ENCODE measurements around the gene HDAC4. TPM values are rescaled to one million over a fixed set of nuclear protein-coding genes. Genes with fewer than 3 reads are reported as not detected.

Gene HDAC4
- total and polyA plus RNA-seq, 3 donors from 2014 or later: 29.0 to 67.5 (median 58.7) TPM

DNA sequence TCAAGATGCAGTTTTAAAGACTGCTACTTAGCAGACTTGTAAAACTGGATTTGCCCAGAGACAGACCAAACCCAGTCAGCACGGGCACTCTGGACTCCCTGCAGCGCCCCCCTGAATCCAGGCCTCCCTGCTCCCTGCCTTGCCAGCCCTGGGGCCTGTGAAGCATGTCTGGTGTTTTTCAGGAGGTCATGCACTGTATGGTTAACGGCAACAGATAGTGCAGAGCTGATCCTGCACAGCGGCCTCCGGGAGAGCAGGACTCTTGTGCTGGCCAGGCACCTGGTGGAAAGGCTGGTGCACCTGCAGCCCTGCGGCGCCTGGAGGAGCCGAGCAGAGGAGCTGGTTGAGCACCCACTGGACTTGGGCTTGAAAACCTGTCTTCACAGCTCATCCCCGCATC lies 30.4 kb downstream of the HDAC4 start:
- H3K27me3 ChIP-seq: no peaks in the 10 kb centered on the region
- WGBS, 2 donors: 96 to 99% methylated on average over 7 to 9 of the region's 9 CpGs
- no peak overlapping the region for H3K4me3 ChIP-seq
- no peak overlapping the region for H3K27ac ChIP-seq
- intact Hi-C loops (cut with DNase I; ENCODE audit: low total_unique reads): no loop called here
- no peak for DNase-seq
- TF ChIP-seq, protein P1, sequence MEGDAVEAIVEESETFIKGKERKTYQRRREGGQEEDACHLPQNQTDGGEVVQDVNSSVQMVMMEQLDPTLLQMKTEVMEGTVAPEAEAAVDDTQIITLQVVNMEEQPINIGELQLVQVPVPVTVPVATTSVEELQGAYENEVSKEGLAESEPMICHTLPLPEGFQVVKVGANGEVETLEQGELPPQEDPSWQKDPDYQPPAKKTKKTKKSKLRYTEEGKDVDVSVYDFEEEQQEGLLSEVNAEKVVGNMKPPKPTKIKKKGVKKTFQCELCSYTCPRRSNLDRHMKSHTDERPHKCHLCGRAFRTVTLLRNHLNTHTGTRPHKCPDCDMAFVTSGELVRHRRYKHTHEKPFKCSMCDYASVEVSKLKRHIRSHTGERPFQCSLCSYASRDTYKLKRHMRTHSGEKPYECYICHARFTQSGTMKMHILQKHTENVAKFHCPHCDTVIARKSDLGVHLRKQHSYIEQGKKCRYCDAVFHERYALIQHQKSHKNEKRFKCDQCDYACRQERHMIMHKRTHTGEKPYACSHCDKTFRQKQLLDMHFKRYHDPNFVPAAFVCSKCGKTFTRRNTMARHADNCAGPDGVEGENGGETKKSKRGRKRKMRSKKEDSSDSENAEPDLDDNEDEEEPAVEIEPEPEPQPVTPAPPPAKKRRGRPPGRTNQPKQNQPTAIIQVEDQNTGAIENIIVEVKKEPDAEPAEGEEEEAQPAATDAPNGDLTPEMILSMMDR (IDR thresholded peaks at IDR 0.05): no peak
- H3K4me1 ChIP-seq: no peaks in the 10 kb centered on the region
- no peaks in the 10 kb centered on the region for H3K36me3 ChIP-seq (ENCODE audit: low read depth, missing control alignments)
- H3K9me3 ChIP-seq: no peaks in the 10 kb centered on the region

DNA sequence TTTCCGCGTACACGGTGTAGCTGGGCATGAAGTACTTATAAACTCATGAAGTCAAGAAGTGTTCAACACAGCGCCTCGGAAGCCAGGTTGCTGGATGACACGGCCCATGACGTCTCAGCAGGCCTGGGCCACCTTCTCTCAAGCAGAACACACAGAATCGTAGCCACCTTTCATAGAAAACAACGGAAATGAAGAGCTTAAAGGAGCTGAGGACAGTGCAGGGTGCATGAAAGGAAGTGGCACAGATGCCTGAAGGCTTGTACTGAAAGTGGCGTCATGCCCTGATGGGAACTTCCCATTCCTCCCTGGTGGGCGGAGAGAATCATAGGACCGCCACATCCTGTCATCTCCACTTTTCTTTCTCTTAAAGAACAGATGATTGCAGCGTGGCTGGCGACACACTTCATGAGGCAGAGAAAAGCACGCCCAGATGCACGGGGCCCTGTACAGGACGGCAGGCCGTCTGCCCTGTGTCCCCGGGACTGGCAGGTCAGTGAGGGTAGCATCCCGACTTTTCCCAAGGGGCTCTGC lies 31.1 kb downstream of the HDAC4 start:
- no peaks in the 10 kb centered on the region for H3K36me3 ChIP-seq (ENCODE audit: low read depth, missing control alignments)
- no peaks in the 10 kb centered on the region for H3K27me3 ChIP-seq
- no peak overlapping the region for H3K4me3 ChIP-seq
- no peak for DNase-seq
- no peak for TF ChIP-seq POLR2A (IDR thresholded peaks at IDR 0.05)
- TF ChIP-seq, protein P1 (IDR thresholded peaks at IDR 0.05): no peak
- no peaks in the 10 kb centered on the region for H3K9me3 ChIP-seq
- WGBS, 2 donors: 85 to 90% methylated on average over 20 of the region's 20 CpGs
- H3K27ac ChIP-seq: no peak overlapping the region
- no peaks in the 10 kb centered on the region for H3K4me1 ChIP-seq
- intact Hi-C loops (cut with DNase I; ENCODE audit: low total_unique reads): no loop called here

DNA sequence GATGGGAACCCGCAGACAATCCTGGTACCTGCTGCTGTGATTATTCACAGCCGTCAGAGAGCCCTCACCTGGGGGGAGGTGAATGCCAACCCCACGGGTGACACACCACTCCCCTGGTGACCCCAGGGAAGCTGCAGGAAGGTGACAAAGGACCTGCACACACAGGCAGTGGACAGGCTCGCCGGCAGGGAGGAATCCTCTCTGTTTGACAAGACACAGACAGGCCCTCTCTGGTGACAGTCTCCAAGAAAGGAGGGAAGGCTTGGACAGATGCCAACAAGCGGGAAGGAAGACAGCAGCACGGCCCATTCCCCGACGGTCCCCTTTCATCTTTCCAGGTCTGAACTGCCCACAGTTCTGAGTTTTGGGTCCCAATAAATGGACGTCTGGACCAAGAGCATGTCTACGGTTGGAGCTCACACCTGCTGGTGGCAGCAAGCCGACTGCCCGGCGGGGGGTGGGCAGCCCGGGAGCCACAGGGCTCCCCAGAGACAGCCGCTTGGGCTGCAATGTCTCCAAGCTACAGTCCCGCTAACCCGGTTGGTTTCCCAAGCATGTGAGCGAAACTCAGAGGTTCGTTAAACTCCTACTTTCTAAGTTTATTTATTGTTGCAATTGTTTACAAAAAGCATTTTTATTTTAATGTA lies 31.8 kb downstream of the HDAC4 start:
- no peaks in the 10 kb centered on the region for H3K4me1 ChIP-seq
- H3K4me3 ChIP-seq: no peak overlapping the region
- H3K27me3 ChIP-seq: no peaks in the 10 kb centered on the region
- no peaks in the 10 kb centered on the region for H3K36me3 ChIP-seq (ENCODE audit: low read depth, missing control alignments)
- TF ChIP-seq, protein P1 (IDR thresholded peaks at IDR 0.05): no peak
- no peak for TF ChIP-seq POLR2A (IDR thresholded peaks at IDR 0.05)
- 76 to 83% methylated on average over 16 to 20 of the region's 20 CpGs for WGBS, 2 donors
- DNase-seq: no peak
- H3K9me3 ChIP-seq: no peaks in the 10 kb centered on the region
- intact Hi-C loops (cut with DNase I; ENCODE audit: low total_unique reads): no loop called here
- no peak overlapping the region for H3K27ac ChIP-seq

DNA sequence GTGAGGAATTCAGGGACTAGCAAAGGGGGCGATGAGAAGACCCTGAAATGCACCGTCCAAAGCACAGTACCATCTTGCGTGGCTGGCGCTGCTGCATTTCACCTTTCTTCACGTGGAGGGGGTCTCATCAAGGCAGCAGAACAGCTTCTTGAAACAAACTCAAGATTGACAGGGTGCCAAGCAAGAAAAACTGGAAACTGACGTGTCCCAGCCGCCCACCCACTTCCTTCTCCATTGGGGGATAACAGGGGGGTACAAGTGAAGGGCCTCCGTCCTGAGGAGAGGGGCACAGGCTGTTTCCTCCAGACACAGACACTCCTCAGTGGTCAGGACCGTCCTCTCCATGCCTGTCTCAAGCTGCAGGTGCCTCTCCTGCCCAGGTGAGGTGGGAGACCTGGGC lies 32.5 kb downstream of the HDAC4 start:
- WGBS, 2 donors: 90 to 99% methylated on average over 8 to 9 of the region's 9 CpGs
- intact Hi-C loops (cut with DNase I; ENCODE audit: low total_unique reads): no loop called here
- Histone ChIP-seq H3K27me3 (no peaks in the 10 kb centered on the region), H3K27ac (no peak overlapping the region), H3K4me3 (no peak overlapping the region), H3K4me1 (no peaks in the 10 kb centered on the region), H3K36me3 (ENCODE audit: low read depth, missing control alignments) (no peaks in the 10 kb centered on the region), H3K9me3 (no peaks in the 10 kb centered on the region)
- DNase-seq: no peak
- no peak for TF ChIP-seq POLR2A (IDR thresholded peaks at IDR 0.05)
- TF ChIP-seq, protein P1 (IDR thresholded peaks at IDR 0.05): no peak

DNA sequence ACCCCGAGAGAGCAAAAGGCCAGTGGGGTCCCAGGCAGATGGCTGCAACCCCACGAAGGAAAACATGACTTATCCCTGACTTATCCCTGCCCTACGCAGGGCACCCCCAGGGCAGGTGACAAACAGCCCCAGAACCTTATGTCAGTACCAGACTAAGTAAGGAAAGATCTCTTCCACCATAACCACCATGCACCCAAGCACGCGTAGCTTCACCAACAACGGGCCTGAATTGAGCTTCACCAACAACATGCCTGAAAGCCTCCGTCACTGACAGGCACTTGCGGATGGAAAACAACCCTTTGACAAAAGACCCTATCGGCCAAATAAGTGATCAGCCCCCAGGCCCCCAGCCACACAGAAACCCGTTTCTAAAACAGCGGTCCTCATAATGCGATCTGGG lies 34.1 kb downstream of the HDAC4 start:
- no peak overlapping the region for H3K4me3 ChIP-seq
- 88 to 96% methylated on average over 12 of the region's 12 CpGs for WGBS, 2 donors
- no peak for DNase-seq
- TF ChIP-seq POLR2A (IDR thresholded peaks at IDR 0.05): no peak
- TF ChIP-seq, protein P1 (IDR thresholded peaks at IDR 0.05): no peak
- H3K9me3 ChIP-seq: no peaks in the 10 kb centered on the region
- intact Hi-C loops (cut with DNase I; ENCODE audit: low total_unique reads): no loop called here
- H3K27me3 ChIP-seq: no peaks in the 10 kb centered on the region
- no peaks in the 10 kb centered on the region for H3K36me3 ChIP-seq (ENCODE audit: low read depth, missing control alignments)
- no peaks in the 10 kb centered on the region for H3K4me1 ChIP-seq
- no peak overlapping the region for H3K27ac ChIP-seq

Measured in testis (tissue), 3 donors.